GM12874 (cell line): ENCODE data around the gene RAPGEF3.

Experiments
- CTCF ChIP-seq: IDR thresholded peaks from 2 replicates; pipeline ENCODE4 v1.5.1; 2011; ENCODE audit warnings: low read depth, mild to moderate bottlenecking, control low read depth, low read length, moderate library complexity; ENCODE audit not compliant: insufficient read depth

Gene RAPGEF3

GRCh38 chr12:47686645-47687240 lies 71.9 kb downstream of the RAPGEF3 start:
- TF ChIP-seq CTCF: peak; percentile 54
